Measurements from ENCODE around the gene CREB1.

The CREB1 gene

DNA sequence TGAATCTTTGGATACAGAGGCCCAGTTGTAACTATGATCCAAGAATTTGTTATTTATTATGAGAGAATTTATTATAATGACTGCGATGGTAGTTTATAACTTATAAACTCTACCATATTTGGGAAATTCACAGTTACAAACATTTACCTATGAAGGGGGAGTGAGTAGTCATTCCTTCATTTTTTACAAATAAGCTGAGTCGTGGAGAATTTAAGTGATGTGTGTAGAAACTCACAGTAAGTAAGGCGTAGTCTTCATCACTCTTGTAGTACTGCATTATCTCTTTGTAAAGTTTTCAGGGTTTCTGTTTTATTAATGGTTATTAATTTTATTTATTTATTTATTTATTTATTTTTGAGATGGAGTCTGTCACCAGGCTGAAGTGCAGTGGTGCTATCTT is 13.5 kb downstream of the CREB1 start:
- DNase-seq (ENCODE audit: low read depth): no peak

DNA sequence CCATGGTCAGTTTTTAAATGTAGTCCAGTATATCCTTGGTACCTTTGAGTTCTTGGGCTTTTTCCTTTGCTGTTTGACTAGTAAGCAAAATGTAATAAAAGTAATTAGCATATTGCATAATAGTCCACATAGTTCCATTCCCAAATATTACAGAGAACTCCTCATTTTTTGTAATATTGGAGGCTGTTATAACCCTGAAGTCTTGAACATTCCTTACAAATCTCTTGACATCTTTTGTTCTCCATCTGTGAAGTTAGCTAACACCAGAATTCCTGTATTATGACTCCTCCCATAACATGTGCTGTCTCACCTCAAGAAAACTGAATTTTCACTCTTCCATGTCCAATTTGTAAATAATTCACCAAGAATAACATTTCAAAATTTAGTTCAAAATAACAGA is 17.1 kb downstream of the CREB1 start:
- DNase-seq (ENCODE audit: low read depth): no peak

DNA sequence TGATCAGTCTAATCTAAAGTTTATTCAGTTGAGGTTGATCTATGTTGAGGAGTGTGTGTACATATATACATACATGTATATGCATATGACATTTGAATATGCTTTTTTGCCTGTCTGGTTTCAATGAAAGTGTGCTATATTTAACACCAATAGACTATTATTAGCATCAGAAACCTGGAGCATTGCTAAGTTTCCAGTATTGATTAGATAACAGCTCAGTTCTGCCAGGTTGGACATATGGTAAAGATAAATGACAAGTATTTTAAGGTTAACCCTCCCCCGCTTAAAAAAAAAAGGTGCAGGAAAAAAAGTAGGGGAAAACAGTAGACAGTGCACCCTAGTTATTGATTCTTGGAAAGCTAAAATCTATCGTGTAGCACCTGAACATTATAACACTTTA is 19.4 kb downstream of the CREB1 start:
- no peak for DNase-seq (ENCODE audit: low read depth)

DNA sequence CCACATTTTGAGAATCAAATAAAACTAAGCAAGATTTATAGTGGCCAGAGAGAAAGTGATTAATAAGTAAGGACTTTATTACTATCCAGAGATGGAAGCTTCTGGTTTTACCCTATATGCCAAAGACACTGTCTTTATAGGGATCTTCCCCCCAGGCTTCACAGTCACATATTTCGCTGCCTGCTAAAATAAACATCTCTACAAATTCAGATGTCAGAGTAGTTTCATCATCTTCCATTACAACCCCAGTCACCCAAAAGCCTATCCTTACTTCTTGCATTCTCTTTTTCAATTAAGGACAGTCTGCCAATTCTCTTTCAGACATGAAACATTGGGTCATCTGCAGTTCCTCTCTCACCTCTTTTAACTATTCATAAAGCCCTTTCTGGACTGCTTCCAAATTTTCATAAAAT is 28.3 kb downstream of the CREB1 start:
- no peak for DNase-seq (ENCODE audit: low read depth)

DNA sequence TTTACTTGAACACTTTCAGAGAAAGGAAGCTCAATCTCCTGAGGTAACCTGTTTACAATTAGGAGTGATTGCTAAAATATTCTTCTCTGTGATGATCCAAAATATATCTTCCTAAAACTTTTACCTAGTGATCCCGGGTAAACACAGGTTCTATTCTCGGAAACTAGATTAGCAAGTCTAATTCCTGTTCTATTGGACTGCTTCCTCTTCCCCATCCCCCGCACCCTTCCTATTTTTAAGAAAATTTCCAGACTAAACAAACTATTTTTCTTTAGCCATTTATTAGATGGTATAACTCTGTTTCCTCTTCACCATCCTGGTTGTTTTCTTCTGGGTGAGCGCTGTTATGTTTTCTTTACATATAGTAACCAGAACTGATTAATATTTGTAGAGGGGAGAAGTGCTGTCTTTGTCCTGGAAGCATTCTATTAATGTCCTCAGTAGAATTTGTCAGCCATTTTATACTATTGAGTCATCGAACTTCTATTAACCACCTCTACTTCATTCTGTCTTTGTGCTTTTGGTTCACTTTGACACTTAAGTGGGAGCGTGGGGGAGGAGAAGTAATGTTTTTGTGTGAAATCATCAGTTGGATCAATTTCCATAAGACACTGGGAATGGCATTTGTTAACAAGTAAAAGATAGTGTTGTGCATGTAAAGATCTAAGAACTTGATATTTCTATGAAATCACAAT is 31.8 kb downstream of the CREB1 start:
- DNase-seq (ENCODE audit: low read depth): no peak

DNA sequence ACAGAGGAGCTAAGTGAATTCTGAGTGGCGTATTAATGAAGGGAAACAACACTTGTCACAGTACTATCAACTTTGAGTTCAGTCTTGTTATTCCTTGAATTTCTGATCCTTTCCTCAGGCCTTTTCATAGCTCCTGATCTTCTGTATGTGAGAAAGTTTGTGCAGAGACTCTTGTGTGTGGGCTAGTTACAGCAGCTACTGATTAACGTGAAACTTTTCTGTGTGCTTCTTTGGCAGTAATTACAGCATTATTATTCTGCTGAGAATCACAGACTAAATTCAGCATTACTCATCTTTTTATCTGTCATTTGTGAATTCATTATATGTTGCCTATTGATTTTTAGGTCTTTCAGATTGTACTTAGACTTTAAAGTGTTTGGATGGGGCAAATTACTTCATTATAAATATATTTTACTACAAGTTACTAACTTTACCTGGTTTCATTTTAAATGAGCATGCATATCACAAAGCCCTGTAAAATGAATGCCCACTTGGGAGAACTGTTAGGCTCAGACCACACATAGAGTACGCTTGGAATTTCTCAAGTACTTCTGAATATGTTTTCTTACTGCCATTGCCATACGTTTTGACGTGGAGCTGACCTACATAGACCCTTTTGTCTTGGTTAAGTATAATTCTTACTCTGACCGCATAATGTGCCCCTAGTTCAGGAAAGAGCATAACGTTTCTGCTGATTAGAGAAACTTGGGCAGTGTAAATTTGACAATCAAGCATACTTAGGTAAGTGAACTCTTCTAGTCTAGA is 36.2 kb downstream of the CREB1 start:
- DNase-seq (ENCODE audit: low read depth): no peak

DNA sequence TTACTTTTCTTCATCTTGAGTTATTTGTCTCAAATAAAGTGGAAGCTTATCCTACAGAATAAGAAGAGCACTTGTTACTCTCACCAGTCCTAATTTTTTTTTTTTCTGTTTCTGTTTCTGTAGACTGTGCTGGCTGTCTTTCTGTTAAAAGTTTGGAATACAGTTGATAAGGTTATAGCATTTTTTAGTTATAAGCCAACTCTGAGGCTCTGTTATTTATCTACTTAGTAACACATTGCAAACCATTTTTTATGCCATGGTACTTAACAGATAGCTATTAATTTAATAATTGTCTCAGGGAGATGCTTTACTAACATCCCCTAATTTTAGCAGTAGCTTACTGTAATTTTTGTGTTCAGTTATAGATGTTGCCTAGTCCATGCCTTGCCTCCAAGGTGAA is 37.9 kb downstream of the CREB1 start:
- DNase-seq (ENCODE audit: low read depth): no peak

DNA sequence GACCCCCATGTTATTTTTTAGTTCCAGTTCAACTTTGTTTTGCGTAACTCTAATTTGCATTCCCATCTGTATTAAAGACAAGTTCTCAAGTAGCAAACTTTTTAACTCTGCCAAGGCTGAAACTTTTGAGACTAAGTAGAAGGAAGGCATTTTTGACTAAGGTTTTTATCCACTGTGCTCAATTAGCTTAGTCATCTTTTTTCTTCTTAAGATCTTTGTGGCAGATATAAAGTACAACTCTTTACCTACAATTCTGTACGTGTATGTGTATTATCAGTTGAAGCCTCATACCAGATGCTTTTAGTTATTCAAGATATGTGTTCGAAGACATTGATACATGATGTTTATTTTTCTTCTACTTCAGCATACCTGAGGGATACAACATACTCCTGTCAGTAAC is 41.6 kb downstream of the CREB1 start:
- no peak for DNase-seq (ENCODE audit: low read depth)

DNA sequence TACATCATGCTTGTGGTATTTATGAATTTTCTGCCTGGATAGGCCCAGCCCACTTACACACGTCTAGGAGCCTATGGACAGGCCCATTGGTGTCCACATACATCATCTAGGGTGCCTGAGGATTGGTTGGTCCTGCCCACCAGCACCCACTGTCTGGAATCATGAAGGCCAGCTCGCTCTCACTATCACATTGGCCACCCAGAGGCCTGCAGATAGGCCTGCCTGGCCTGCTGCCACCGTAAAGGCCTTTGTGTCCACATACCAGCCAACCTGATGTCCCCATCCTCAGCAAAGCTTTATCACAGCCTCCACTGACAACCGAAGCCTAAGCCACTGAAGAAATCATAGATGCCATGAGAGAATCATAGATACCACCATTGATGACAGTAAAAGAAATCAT is 55.2 kb downstream of the CREB1 start:
- no peak for DNase-seq (ENCODE audit: low read depth)

DNA sequence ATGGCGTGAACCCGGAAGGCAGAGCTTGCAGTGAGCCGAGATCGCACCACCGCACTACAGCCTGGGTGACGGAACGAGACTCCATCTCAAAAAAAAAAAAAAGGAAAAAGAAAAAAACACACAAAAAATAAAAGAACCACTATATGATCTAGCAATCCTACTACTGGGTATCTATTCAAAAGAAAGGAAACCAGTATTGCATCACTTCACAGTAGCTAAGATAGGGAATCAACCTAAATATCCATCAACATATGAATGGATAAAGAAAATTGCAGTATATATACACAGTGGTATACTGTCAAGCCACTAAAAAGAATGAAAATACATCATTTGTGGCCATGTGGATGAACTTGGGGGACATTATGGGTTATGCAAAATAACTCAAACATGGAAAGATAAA is 57.5 kb downstream of the CREB1 start:
- no peak for DNase-seq (ENCODE audit: low read depth)

DNA sequence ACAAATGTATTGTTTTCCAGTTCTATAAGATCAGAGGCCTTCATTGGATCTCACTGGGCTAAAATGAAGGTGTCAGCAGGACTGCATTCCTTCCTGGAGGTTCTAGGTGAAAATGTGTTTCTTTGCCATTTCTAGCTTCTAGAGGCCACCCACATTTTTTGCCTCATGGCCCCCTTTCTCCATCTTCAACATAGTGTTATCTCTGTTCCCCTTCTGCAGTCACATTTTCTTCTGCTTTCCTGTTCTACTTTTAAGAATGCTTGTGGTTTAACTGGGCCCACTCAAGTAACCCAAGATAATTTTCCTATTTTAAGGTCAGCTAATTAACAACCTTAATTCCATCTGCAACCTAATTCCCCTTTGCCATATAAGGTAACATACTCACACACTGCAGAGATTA is 59.4 kb downstream of the CREB1 start:
- DNase-seq (ENCODE audit: low read depth): no peak

DNA sequence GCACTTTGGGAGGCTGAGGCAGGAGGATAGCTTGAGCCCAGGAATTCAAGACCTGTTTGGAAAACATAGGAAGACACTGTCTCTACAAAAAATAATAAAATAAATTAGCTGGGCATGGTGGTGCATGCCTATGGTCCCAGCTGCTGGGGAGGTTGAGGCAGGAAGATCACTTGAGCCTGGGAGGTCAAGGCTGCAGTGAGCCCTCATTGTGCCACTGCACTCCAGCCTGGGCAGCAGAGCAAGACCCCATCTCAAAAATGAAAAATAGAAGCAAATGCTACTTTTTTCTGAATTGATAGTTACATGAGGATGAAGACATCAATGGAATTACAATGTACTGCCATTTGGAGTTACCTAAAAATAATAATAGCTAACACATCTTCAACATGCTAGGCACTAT is 63.5 kb downstream of the CREB1 start:
- no peak for DNase-seq (ENCODE audit: low read depth)

DNA sequence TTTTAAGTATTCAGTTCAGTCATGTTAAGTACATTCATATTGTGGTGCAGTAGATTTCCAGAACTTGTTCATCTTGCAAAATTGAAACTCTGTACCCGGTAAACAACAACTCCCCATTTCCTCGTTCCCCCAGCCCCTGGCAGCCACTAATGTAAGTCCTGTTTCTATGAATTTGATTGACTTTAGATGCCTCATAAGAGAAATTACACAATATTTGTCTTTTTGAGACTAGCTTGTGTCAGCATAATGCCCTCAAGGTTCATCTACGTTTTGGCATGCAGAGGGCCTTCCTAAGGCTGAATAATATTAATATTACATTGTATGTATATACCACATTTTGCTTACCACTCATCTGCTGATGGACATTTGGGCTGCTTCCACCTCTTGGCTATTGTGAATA is 64.5 kb downstream of the CREB1 start:
- DNase-seq (ENCODE audit: low read depth): no peak

DNA sequence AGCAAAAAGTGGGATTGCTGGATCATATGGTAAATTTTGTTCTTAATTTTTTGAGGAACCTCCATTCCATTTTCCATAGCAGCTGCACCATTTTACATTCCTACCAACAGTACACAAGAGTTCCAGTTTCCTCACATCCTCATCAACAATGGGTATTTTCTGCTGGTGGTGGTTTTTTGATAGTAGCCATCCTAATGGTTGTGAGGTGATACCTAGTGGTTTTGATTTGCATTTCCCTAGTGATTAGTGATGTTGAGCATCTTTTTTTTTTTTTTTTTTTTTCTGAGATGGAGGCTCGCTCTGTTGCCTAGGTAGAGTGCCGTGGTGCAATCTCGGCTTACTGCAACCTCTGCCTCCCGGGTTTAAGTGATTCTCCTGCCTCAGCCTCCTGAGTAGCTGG is 65.0 kb downstream of the CREB1 start:
- no peak for DNase-seq (ENCODE audit: low read depth)

DNA sequence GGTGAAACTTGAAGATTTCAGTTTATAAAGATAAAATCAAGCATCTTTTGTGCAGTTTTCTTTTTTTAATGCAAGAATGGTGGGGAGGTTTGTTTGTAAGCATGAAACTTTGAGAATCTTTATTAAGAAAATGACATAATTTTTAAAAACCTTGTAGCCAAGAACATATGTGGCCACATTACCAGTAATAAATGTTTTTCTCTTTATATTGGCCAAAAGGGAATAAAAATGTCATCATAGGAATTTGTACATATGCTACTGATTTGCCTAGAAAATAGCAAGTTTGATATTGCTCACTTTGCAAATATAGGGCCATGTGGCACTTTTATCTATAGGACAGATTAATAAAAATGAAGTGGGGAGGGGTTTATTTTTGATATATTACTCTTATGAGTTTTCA is 69.9 kb downstream of the CREB1 start:
- DNase-seq (ENCODE audit: low read depth): no peak

DNA sequence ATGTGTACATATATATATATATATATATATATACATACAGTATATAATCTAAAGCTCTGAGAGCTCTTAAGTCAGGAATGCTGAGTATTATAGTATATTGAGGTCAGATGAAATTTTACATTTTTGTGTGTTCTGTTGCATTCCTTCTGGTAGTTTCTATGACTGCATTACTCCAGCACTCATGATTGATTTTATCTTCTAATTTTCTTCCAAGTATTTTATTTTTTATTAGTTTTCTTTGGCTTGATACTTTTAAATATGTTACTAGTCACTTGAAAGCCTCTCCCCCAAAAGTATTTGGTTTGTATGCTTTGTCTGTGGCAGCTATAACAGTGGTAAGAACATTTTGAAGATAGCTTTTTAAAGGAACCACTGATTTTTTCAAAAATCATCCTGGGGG is 70.5 kb downstream of the CREB1 start:
- no peak for DNase-seq (ENCODE audit: low read depth)

DNA sequence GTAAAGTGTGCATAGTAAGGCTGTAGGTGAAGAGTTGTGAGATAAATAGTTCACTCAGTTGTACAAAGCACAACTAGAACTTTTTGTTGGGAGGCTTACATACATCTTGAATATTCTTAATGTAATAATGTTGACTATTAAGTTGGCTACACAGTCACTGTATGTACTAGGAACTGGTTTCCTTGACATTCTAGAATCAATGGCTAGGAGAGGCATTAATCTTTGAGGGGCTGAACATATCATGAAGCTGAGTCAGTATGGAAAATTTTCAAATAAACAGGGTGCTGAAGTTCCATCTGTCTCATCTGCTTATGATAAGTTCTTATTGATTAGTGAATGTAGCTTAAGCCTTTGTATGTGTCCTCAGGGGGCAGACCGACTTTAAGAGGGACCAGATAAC is 72.0 kb downstream of the CREB1 start:
- DNase-seq (ENCODE audit: low read depth): no peak

DNA sequence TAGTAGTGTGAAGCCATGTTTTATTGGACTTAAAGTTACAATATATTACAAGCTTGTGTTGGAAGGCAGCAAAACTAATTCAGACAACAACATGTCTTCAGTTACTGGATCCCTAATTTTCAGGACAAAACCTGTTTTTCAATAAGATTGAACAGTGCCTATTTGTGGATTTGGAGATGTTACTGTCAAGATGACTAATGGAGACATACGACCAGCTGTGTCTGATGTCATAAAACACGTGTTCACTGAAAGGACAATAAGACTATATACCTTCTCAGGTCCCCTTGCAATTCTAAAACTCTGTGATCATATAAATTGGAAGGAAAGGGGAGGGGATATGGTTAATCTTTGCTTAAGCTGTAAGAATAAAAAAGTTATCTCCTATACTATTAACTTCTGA is 73.7 kb downstream of the CREB1 start:
- no peak for DNase-seq (ENCODE audit: low read depth)

DNA sequence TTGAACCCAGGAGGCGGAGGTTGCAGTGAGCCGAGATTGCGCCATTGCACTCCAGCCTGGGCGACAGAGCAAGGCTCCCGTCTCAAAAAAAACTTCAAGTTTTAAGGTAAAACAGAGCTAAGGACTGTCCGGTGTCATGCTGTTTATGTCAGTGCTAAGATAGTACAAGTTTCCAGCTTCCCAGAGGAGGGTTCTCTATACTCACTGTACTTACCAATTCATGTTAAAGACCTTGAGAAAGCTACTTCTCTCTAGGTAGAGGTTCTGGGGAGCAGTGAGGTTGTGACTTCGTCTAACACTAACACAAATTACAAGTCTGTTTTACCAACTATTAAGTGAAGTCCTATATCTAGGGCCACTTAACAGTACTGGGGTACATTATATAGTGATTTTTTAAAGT is 76.6 kb downstream of the CREB1 start:
- DNase-seq (ENCODE audit: low read depth): no peak

DNA sequence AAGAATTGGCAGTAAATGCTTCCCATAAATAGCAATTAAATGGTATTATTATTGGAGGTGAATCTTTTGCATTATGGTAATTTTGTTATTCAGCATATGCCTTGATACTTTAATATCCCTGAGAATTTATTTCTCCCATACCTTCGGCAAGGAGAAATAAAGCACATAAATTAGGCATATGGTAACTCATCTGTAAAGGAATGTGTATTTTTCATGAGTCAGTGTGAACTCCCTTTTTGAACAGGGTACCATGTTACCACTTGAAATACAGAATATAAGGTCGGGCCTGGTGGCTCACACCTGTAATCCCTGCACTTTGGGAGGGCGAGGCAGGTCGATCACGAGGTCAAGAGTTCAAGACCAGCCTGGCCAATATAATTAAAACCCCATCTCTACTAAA is 77.1 kb downstream of the CREB1 start:
- no peak for DNase-seq (ENCODE audit: low read depth)

DNA sequence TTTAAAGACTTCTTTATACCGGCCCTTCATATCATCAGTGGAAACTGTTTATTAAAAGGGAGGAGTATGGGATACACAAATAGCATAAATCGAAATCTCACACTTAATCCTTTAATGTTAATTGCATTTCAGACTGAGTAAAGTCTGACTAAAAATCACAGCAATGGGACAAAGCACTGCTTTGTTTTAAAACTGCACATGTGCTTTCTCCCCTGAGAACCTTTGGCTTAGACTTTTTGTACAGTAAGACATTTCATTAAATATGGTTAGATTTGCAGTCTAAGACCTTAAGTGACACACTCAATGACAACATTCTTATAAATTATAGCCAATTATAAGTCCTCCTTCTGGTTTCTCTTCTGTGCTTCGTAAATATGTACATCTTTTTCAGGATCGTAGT is 83.0 kb downstream of the CREB1 start:
- DNase-seq (ENCODE audit: low read depth): no peak

DNA sequence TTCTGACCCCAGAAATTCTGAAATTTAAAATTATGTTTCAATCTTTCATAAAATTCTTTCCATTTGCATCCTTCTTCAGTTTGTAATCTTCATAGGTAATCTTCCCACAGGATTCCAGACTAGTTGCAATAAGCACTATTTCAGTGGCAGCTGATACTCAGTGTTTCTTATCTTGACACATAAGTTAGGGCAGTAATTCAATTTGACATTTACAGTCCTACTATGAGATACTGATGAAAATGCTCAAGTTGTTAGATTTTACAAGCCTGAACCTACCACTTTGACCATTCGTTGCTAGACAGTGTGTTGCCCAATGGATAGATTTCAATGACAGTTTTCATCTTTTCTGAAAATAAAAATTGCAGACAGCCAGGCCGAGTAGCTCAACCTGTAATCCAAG is 85.1 kb downstream of the CREB1 start:
- DNase-seq (ENCODE audit: low read depth): no peak

DNA sequence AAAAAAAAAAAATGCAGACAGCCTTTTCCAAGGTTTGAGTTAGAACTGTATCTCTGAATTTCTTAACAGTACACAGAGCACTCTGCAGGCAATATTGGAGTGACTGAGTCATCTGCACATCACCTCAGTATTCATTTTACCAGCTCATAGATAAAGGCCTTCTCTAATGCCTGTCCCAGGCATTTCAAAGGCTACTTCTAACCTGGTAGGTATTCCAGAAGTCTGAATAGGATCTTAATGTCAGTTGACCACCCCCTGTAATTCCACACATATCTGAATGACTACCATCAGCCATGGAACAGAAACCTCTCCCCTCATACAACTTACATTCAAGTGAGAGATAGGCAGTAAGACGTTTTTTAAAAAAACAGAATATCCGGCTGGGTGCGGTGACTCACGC is 86.4 kb downstream of the CREB1 start:
- DNase-seq (ENCODE audit: low read depth): no peak

DNA sequence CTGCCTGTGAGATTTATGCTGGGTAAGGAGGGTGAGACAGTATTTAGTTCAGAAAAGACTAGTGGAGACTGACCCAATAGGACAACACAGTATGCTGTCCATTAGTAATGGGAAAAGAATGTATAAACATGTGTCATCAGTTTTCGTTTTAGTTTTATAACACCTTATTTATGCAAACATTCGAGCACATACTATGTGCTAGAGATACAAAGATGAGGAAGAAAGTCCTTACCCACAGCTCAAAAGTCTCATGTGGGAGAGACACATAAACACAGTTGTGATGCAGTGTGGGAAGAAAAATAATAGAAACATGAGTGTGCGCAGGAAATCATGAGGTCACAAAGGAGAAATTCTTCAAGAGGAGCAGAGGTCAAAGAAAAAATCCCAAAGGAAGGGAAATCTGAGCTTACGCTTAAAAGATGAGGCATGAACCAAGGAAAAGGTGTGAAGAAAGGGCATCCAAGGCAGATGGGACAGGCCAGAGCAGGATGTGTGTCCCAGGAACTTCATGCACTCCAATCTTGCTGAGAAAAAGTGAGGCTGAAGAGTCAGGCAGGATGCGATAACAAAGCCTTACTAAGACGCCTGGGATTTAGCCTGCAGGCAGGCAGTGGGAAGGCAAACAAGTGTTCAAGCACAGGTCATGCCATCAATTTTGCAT is 87.4 kb downstream of the CREB1 start:
- no peak for DNase-seq (ENCODE audit: low read depth)

All from stimulated activated CD8-positive, alpha-beta memory T cell treated with anti-CD3 and anti-CD28 coated beads, Interleukin-12 subunit alpha, Interleukin-12 subunit beta, amount 100 ng/mL, for 1 hour (primary cell).